HL-60 (cell line): ENCODE measurements around the gene PI4KB.

ENCODE experiments used
- DNase-seq, 2 experiments: peaks; one replicate each; pipeline ENCODE4 v3.0.0-alpha.2; 2010 to 2020; ENCODE audit warnings: low read depth in 1 of 2, low spot score in 1 of 2
- H3K27ac ChIP-seq: fragments of 250-450 bp; sonication (Bioruptor Pico); replicated peaks from 2 replicates; pipeline ENCODE4 v1.5.1; 2020; ENCODE audit warnings: mild to moderate bottlenecking, moderate library complexity
- H3K27me3 ChIP-seq: fragments of 250-450 bp; sonication (Bioruptor Pico); 2 replicates; pipeline ENCODE4 v1.5.1; 2021; ENCODE audit warnings: mild to moderate bottlenecking, moderate library complexity; ENCODE audit not compliant: insufficient read depth, poor library complexity, severe bottlenecking
- H3K4me3 ChIP-seq: replicated peaks from 2 replicates; pipeline ENCODE4 v1.5.1; 2011; ENCODE audit warnings: mild to moderate bottlenecking, control low read depth, low read length; ENCODE audit not compliant: insufficient read depth
- GABPA ChIP-seq: IDR thresholded peaks from 2 replicates; pipeline ENCODE4 v1.6.1; 2012; ENCODE audit warnings: low read depth
- POLR2AphosphoS5 ChIP-seq: IDR thresholded peaks from 2 replicates; pipeline ENCODE4 v1.6.1; 2012; ENCODE audit warnings: low read depth
- REST ChIP-seq: IDR thresholded peaks from 2 replicates; pipeline ENCODE4 v1.6.1; 2012; ENCODE audit warnings: low read depth; ENCODE audit not compliant: insufficient replicate concordance
- TF ChIP-seq, protein P1 (sequence below): IDR thresholded peaks from one replicate; pipeline ENCODE4 v1.5.1; 2011; ENCODE audit warnings: low read length, control low read depth, inconsistent platforms; ENCODE audit not compliant: insufficient read depth

The PI4KB gene

DNA sequence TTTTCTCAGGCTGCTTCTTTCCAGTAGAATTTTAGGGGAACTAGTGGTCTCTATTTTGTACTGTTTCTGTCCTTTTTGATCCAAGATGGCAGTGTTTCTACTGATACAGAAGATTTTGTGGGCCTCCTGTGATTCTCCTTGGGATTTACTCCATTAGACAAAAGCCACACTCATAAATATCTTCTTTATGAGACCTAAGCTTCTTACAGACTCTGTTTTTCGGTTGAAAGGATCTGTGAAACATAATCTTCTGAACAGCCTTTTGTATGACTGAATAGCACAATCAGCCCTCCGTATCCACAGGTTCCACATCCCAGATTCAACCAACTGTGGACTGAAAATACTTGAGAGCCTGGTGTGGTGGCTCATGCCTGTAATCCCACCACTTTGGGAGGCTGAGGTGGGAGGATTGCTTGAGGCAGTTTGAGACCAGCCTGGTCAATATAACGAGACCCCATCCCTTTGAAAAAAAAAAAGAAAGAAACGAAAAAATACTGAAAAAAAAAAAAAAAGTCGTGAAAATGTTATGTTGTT is 83.5 kb downstream of the PI4KB start:
- H3K4me3 ChIP-seq: no peak overlapping the region
- no peaks in the 10 kb centered on the region for H3K27me3 ChIP-seq
- DNase-seq: no peak
- TF ChIP-seq, protein P1, sequence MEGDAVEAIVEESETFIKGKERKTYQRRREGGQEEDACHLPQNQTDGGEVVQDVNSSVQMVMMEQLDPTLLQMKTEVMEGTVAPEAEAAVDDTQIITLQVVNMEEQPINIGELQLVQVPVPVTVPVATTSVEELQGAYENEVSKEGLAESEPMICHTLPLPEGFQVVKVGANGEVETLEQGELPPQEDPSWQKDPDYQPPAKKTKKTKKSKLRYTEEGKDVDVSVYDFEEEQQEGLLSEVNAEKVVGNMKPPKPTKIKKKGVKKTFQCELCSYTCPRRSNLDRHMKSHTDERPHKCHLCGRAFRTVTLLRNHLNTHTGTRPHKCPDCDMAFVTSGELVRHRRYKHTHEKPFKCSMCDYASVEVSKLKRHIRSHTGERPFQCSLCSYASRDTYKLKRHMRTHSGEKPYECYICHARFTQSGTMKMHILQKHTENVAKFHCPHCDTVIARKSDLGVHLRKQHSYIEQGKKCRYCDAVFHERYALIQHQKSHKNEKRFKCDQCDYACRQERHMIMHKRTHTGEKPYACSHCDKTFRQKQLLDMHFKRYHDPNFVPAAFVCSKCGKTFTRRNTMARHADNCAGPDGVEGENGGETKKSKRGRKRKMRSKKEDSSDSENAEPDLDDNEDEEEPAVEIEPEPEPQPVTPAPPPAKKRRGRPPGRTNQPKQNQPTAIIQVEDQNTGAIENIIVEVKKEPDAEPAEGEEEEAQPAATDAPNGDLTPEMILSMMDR: no peak
- TF ChIP-seq REST (no peak), POLR2AphosphoS5 (no peak)
- no peak overlapping the region for H3K27ac ChIP-seq

GRCh38 chr1:151242442-151242841 is 84.8 kb downstream of the PI4KB start:
- Histone ChIP-seq H3K27me3 (no peaks in the 10 kb centered on the region), H3K4me3 (no peak overlapping the region), H3K27ac (no peak overlapping the region)
- no peak for DNase-seq
- no peak for TF ChIP-seq POLR2AphosphoS5
- TF ChIP-seq GABPA: no peak
